Spleen (tissue), 11 donors: ENCODE measurements around the gene TEAD1. TPM values are rescaled to one million over a fixed set of nuclear protein-coding genes. Genes with fewer than 3 reads are reported as not detected.

ENCODE experiments used
- DNase-seq: peaks from one replicate; pipeline ENCODE4 v3.0.0-alpha.2; 2020
- H3K27ac ChIP-seq, 8 donors: fragments of 200-600 bp; sonication (generic) in 7 of 8; 1 replicate in 4 of 8; 2 replicates in 4 of 8; pipeline versions ENCODE4 v1.5.0 to v1.8.0; 2016 to 2021; ENCODE audit warnings: inconsistent platforms in 4 of 8, mild to moderate bottlenecking in 4 of 8, moderate library complexity in 1 of 8
- H3K27me3 ChIP-seq, 7 donors: fragments of 200-600 bp; sonication (generic) in 6 of 7; replicated peaks in 1 of 7; 1 replicate in 4 of 7; 2 replicates in 3 of 7; pipeline versions ENCODE4 v1.5.0 to v1.8.0; 2016 to 2021; ENCODE audit warnings: inconsistent platforms in 3 of 7, mild to moderate bottlenecking in 1 of 7
- H3K36me3 ChIP-seq, 6 donors: fragments of 200-600 bp; sonication (generic) in 5 of 6; 1 replicate in 4 of 6; 2 replicates in 2 of 6; pipeline versions ENCODE4 v1.5.0 to v1.8.0; 2016 to 2021; ENCODE audit warnings: inconsistent platforms in 2 of 6
- H3K4me1 ChIP-seq, 6 donors: fragments of 200-600 bp; sonication (generic) in 5 of 6; 1 replicate in 3 of 6; 2 replicates in 3 of 6; pipeline versions ENCODE4 v1.5.0 to v1.8.0; 2016 to 2021; ENCODE audit warnings: inconsistent platforms in 3 of 6
- H3K4me3 ChIP-seq, 8 donors: fragments of 200-600 bp; sonication (generic) in 7 of 8; 1 replicate in 4 of 8; 2 replicates in 4 of 8; pipeline versions ENCODE4 v1.5.0 to v1.8.0; 2016 to 2021; ENCODE audit warnings: inconsistent platforms in 4 of 8, mild to moderate bottlenecking in 4 of 8, moderate library complexity in 2 of 8
- H3K9me3 ChIP-seq, 8 donors: fragments of 200-600 bp; sonication (generic) in 7 of 8; 1 replicate in 4 of 8; 2 replicates in 4 of 8; pipeline versions ENCODE4 v1.5.0 to v1.8.0; 2016 to 2021; ENCODE audit warnings: inconsistent platforms in 4 of 8
- POLR2A ChIP-seq, 3 donors: fragments of 450-650 bp; IDR thresholded peaks; one replicate each; pipeline ENCODE4 v1.5.1; 2017; ENCODE audit warnings: antibody characterized with exemption in 3 of 3, mild to moderate bottlenecking in 1 of 3
- POLR2AphosphoS5 ChIP-seq, 3 donors: sonication (generic); formaldehyde crosslinking; IDR thresholded peaks; one replicate each; pipeline ENCODE4 v1.5.1; 2017; ENCODE audit warnings: antibody characterized with exemption in 3 of 3
- WGBS, 5 donors: extraction: QIAGEN DNeasy Blood & Tissue Kit in 3 of 5; methylation state at CpG; one replicate each; pipeline versions ENCODE4 v1.1.5 to v1.1.7; 2013 to 2018; 5-methylcytosine and 5-hydroxymethylcytosine counted together
- intact Hi-C: fragments of 100-400 bp; cut with DNase I; formaldehyde crosslinking; loops from one replicate; pipeline ENCODE4 v1.15.0; 2023; ENCODE audit warnings: low total_unique reads
- polyA plus RNA-seq, 3 donors: library from polyadenylated mRNA; stranded (reverse); fragments of 200-250 nt; gene quantifications; one replicate each; pipeline ENCODE4 v1.2.1, GENCODE V29; 2013
- total RNA-seq, 7 donors: library from RNA; depleted of rRNA in 3 of 7; stranded (reverse); fragments of >200 nt in 3 of 7; fragmentation: NEBNext Ultra II Directional in 4 of 7; extraction: Animal tissue kit (Norgen Biotek cat#: 25700) in 4 of 7; gene quantifications; one replicate each; pipeline versions ENCODE4 v1.1.0 to v1.2.1, GENCODE V29; 2016 to 2021
- TF ChIP-seq, protein P1 (sequence below), 11 experiments: fragments of 200-600 bp in 7 of 11; fragments of 450-650 bp in 4 of 11; sonication (generic) in 4 of 11; IDR thresholded peaks in 8 of 11; conservative IDR thresholded peaks in 3 of 11; 1 replicate in 7 of 11; 2 replicates in 4 of 11; pipeline versions ENCODE4 v1.4.0 to v1.8.0; 2016 to 2021; ENCODE audit warnings: antibody characterized with exemption in 11 of 11, inconsistent platforms in 4 of 11, mild to moderate bottlenecking in 1 of 11
- donor health status: healthy with polysubstance abuse.
- donor health status: DM: no; HTN: no; CAD: no; lungs with moderate emphysema.
- donor health status: DM: no; HTN: no; CAD: no.
- donor health status: Bipolar disorder and iron deficiency.
- donor health status: healthy.
- donor health status: DM: no; HTN: no; CAD: no.
- donor health status: DM: yes; HTN: yes; CAD: no.

Gene TEAD1
- total and polyA plus RNA-seq, 10 donors: 0.93 to 46.0 (median 18.6) TPM

GRCh38 chr11:12925520-12925919, 251.3 kb downstream of the TEAD1 start:
- Histone ChIP-seq H3K4me3 (no peak overlapping the region), H3K4me1 (no peaks in the 10 kb centered on the region), H3K27ac (no peak overlapping the region), H3K36me3 (peaks cover 0 to 8% (median 0%) of the 10 kb centered on the region in 6 donors), H3K27me3 (no peaks in the 10 kb centered on the region), H3K9me3 (no peaks in the 10 kb centered on the region)
- no peak for DNase-seq
- intact Hi-C loops: no loop called here
- WGBS, 5 donors: 61 to 85% (median 64%) methylated on average over 4 of the region's 4 CpGs
- TF ChIP-seq, protein P1, sequence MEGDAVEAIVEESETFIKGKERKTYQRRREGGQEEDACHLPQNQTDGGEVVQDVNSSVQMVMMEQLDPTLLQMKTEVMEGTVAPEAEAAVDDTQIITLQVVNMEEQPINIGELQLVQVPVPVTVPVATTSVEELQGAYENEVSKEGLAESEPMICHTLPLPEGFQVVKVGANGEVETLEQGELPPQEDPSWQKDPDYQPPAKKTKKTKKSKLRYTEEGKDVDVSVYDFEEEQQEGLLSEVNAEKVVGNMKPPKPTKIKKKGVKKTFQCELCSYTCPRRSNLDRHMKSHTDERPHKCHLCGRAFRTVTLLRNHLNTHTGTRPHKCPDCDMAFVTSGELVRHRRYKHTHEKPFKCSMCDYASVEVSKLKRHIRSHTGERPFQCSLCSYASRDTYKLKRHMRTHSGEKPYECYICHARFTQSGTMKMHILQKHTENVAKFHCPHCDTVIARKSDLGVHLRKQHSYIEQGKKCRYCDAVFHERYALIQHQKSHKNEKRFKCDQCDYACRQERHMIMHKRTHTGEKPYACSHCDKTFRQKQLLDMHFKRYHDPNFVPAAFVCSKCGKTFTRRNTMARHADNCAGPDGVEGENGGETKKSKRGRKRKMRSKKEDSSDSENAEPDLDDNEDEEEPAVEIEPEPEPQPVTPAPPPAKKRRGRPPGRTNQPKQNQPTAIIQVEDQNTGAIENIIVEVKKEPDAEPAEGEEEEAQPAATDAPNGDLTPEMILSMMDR (IDR thresholded peaks at IDR 0.05 in 8 of 11, conservative IDR thresholded peaks at IDR 0.05 in 3 of 11): no peak

DNA sequence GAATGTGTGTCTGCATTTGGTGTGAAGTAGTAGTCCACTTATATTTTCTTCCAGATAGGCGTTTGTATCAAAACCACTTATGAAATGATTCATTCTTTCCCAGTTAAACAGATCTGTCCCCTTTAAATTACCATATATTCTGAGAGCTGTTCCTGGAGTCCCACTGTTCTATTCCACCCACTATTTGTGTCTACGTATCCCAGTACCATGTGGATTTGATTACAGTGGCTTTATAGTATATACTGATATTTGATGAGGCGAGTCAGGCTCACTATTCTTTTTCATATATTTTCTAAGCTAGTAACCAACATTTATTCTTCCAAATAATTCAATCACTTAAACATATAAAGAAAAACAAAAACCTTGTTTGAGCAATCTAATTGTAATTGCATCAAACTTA, 253.0 kb downstream of the TEAD1 start:
- WGBS, 5 donors: 81 to 92% (median 85%) methylated on average over 3 of the region's 3 CpGs
- H3K36me3 ChIP-seq: peaks cover 0 to 8% (median 0%) of the 10 kb centered on the region in 6 donors
- no peak overlapping the region for H3K27ac ChIP-seq
- no peaks in the 10 kb centered on the region for H3K9me3 ChIP-seq
- intact Hi-C loops: no loop called here
- H3K27me3 ChIP-seq: no peaks in the 10 kb centered on the region
- no peak for DNase-seq
- no peaks in the 10 kb centered on the region for H3K4me1 ChIP-seq
- TF ChIP-seq, protein P1 (IDR thresholded peaks at IDR 0.05 in 8 of 11, conservative IDR thresholded peaks at IDR 0.05 in 3 of 11): no peak
- TF ChIP-seq POLR2A (IDR thresholded peaks at IDR 0.05): no peak
- TF ChIP-seq POLR2AphosphoS5 (IDR thresholded peaks at IDR 0.05): no peak
- no peak overlapping the region for H3K4me3 ChIP-seq

- TF ChIP-seq POLR2AphosphoS5 (IDR thresholded peaks at IDR 0.05): no peak
- TF ChIP-seq, protein P1 (IDR thresholded peaks at IDR 0.05 in 8 of 11, conservative IDR thresholded peaks at IDR 0.05 in 3 of 11): no peak
- TF ChIP-seq POLR2A (IDR thresholded peaks at IDR 0.05): no peak
- no peaks in the 10 kb centered on the region for H3K9me3 ChIP-seq
- H3K36me3 ChIP-seq: peaks cover 0 to 8% (median 0%) of the 10 kb centered on the region in 6 donors
- H3K27ac ChIP-seq: no peak overlapping the region
- H3K27me3 ChIP-seq: no peaks in the 10 kb centered on the region
- DNase-seq: no peak
- no peaks in the 10 kb centered on the region for H3K4me1 ChIP-seq
- 76 to 91% (median 84%) methylated on average over 2 of the region's 2 CpGs for WGBS, 5 donors
- intact Hi-C loops: no loop called here
- H3K4me3 ChIP-seq: no peak overlapping the region
Measured at GRCh38 chr11:12927886-12928285, 253.7 kb downstream of the TEAD1 start.

DNA sequence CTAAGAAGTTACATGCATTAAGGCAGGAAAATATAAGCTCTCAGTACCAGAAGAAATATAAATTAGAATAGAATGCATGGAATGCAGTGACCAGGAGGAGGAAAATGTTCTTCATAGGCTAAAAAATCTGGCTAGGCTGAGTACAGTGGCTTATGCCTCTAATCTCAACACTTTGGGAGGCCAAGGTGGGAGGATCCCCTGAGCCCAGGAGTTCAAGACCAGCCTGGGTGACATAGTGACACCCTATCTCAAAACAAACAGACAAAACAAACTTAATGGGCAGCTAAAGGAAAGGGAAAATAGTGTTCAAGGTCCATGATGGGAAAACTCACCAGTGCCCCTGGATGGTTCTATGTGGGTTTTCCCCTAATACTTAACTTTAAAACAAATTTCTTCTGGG, 256.6 kb downstream of the TEAD1 start:
- H3K4me1 ChIP-seq: no peaks in the 10 kb centered on the region
- intact Hi-C loops: no loop called here
- TF ChIP-seq POLR2AphosphoS5 (IDR thresholded peaks at IDR 0.05): no peak
- TF ChIP-seq, protein P1 (IDR thresholded peaks at IDR 0.05 in 8 of 11, conservative IDR thresholded peaks at IDR 0.05 in 3 of 11): no peak
- no peak for TF ChIP-seq POLR2A (IDR thresholded peaks at IDR 0.05)

More for the DNA sequence above, 256.6 kb downstream of the TEAD1 start:
- H3K27ac ChIP-seq: no peak overlapping the region
- no peaks in the 10 kb centered on the region for H3K27me3 ChIP-seq
- H3K4me3 ChIP-seq: no peak overlapping the region
- no peaks in the 10 kb centered on the region for H3K9me3 ChIP-seq
- no peak for DNase-seq
- no peaks in the 10 kb centered on the region for H3K36me3 ChIP-seq
